Activated naive CD8-positive, alpha-beta T cell (primary cell): ENCODE results near the gene NFU1.

Experiments used
- H3K27ac Mint-ChIP-seq: one replicate; pipeline ENCODE4 v1.8.0; 2021; ENCODE audit warnings: mixed read lengths
- H3K27me3 Mint-ChIP-seq: one replicate; pipeline ENCODE4 v1.8.0; 2021; ENCODE audit warnings: mixed read lengths
- H3K36me3 Mint-ChIP-seq: one replicate; pipeline ENCODE4 v1.8.0; 2021; ENCODE audit warnings: mixed read lengths
- H3K4me1 Mint-ChIP-seq: one replicate; pipeline ENCODE4 v1.8.0; 2021; ENCODE audit warnings: low read depth, mixed read lengths
- H3K4me3 Mint-ChIP-seq: one replicate; pipeline ENCODE4 v1.8.0; 2021; ENCODE audit warnings: mild to moderate bottlenecking, mixed read lengths
- H3K9me3 Mint-ChIP-seq: one replicate; pipeline ENCODE4 v1.8.0; 2021; ENCODE audit warnings: low read depth, mixed read lengths

The NFU1 gene

GRCh38 chr2:69436938-69437750 lies at the start of gene NFU1:
NFU1 (minus strand) TSS chr2:69437435; CDS start chr2:69437422, 13 bp downstream.
- Mint-ChIP-seq H3K9me3 (no peaks in the 10 kb centered on the region), H3K27ac (peak within 1 kb of the TSS; percentile 97), H3K27me3 (no peaks in the 10 kb centered on the region), H3K4me3 (peak within 1 kb of the TSS; percentile 95), H3K4me1 (peaks cover 36% of the 10 kb centered on the region), H3K36me3 (peaks cover 5% of the 10 kb centered on the region)

- Mint-ChIP-seq H3K27ac (no peak overlapping the region), H3K36me3 (peaks cover 19% of the 10 kb centered on the region), H3K9me3 (no peaks in the 10 kb centered on the region), H3K4me3 (no peak overlapping the region), H3K4me1 (peaks cover 16% of the 10 kb centered on the region), H3K27me3 (no peaks in the 10 kb centered on the region)
These were observed 46.5 kb upstream of the NFU1 start for GRCh38 chr2:69483696-69484095.

- H3K4me1 Mint-ChIP-seq: peaks cover 22% of the 10 kb centered on the region
- no peaks in the 10 kb centered on the region for H3K9me3 Mint-ChIP-seq
- H3K36me3 Mint-ChIP-seq: peaks cover 15% of the 10 kb centered on the region
- H3K27me3 Mint-ChIP-seq: no peaks in the 10 kb centered on the region
- no peak overlapping the region for H3K4me3 Mint-ChIP-seq
- peak overlapping the region; percentile 55 for H3K27ac Mint-ChIP-seq
These were observed 45.8 kb upstream of the NFU1 start for GRCh38 chr2:69483024-69483423.

GRCh38 chr2:69482471-69482870 lies 45.2 kb upstream of the NFU1 start:
- Mint-ChIP-seq H3K9me3 (no peaks in the 10 kb centered on the region), H3K36me3 (peaks cover 17% of the 10 kb centered on the region), H3K27ac (peak overlapping the region; percentile 77), H3K4me1 (peaks cover 28% of the 10 kb centered on the region), H3K4me3 (no peak overlapping the region), H3K27me3 (no peaks in the 10 kb centered on the region)

GRCh38 chr2:69481421-69481820 lies 44.2 kb upstream of the NFU1 start:
- Mint-ChIP-seq H3K9me3 (no peaks in the 10 kb centered on the region), H3K27me3 (no peaks in the 10 kb centered on the region), H3K36me3 (peaks cover 20% of the 10 kb centered on the region), H3K27ac (peak overlapping the region; percentile 16), H3K4me1 (peaks cover 37% of the 10 kb centered on the region), H3K4me3 (no peak overlapping the region)

GRCh38 chr2:69477627-69478026 lies 40.4 kb upstream of the NFU1 start:
- Mint-ChIP-seq H3K9me3 (no peaks in the 10 kb centered on the region), H3K4me1 (peaks cover 37% of the 10 kb centered on the region), H3K36me3 (peaks cover 18% of the 10 kb centered on the region), H3K27me3 (no peaks in the 10 kb centered on the region), H3K27ac (peak overlapping the region; percentile 82), H3K4me3 (no peak overlapping the region)

- Mint-ChIP-seq H3K4me1 (peaks cover 40% of the 10 kb centered on the region), H3K4me3 (no peak overlapping the region), H3K27me3 (no peaks in the 10 kb centered on the region), H3K27ac (peak overlapping the region; percentile 58), H3K36me3 (peaks cover 15% of the 10 kb centered on the region), H3K9me3 (no peaks in the 10 kb centered on the region)
These were observed 37.5 kb upstream of the NFU1 start for GRCh38 chr2:69474688-69475087.

GRCh38 chr2:69471793-69472192 lies 34.6 kb upstream of the NFU1 start:
- Mint-ChIP-seq H3K9me3 (no peaks in the 10 kb centered on the region), H3K4me3 (no peak overlapping the region), H3K4me1 (peaks cover 16% of the 10 kb centered on the region), H3K27me3 (no peaks in the 10 kb centered on the region), H3K36me3 (peaks cover 10% of the 10 kb centered on the region), H3K27ac (peak overlapping the region; percentile 77)

GRCh38 chr2:69470911-69471310 lies 33.7 kb upstream of the NFU1 start:
- peak overlapping the region; percentile 46 for H3K27ac Mint-ChIP-seq
- no peak overlapping the region for H3K4me3 Mint-ChIP-seq
- H3K27me3 Mint-ChIP-seq: no peaks in the 10 kb centered on the region
- peaks cover 11% of the 10 kb centered on the region for H3K36me3 Mint-ChIP-seq
- H3K9me3 Mint-ChIP-seq: no peaks in the 10 kb centered on the region
- H3K4me1 Mint-ChIP-seq: peaks cover 8% of the 10 kb centered on the region

- Mint-ChIP-seq H3K9me3 (no peaks in the 10 kb centered on the region), H3K27ac (peak overlapping the region; percentile 46), H3K27me3 (no peaks in the 10 kb centered on the region), H3K4me1 (peaks cover 6% of the 10 kb centered on the region), H3K36me3 (peaks cover 10% of the 10 kb centered on the region), H3K4me3 (no peak overlapping the region)
These were observed 32.5 kb upstream of the NFU1 start for GRCh38 chr2:69469784-69470183.

GRCh38 chr2:69469375-69469774 lies 32.1 kb upstream of the NFU1 start:
- no peaks in the 10 kb centered on the region for H3K9me3 Mint-ChIP-seq
- H3K4me3 Mint-ChIP-seq: no peak overlapping the region
- peak overlapping the region; percentile 37 for H3K27ac Mint-ChIP-seq
- H3K27me3 Mint-ChIP-seq: no peaks in the 10 kb centered on the region
- peaks cover 6% of the 10 kb centered on the region for H3K4me1 Mint-ChIP-seq
- peaks cover 10% of the 10 kb centered on the region for H3K36me3 Mint-ChIP-seq

GRCh38 chr2:69466728-69467127 lies 29.5 kb upstream of the NFU1 start:
- no peaks in the 10 kb centered on the region for H3K9me3 Mint-ChIP-seq
- no peak overlapping the region for H3K4me3 Mint-ChIP-seq
- peak overlapping the region; percentile 1 for H3K27ac Mint-ChIP-seq
- peaks cover 15% of the 10 kb centered on the region for H3K36me3 Mint-ChIP-seq
- peaks cover 7% of the 10 kb centered on the region for H3K4me1 Mint-ChIP-seq
- no peaks in the 10 kb centered on the region for H3K27me3 Mint-ChIP-seq

- H3K4me3 Mint-ChIP-seq: no peak overlapping the region
These were observed 28.6 kb upstream of the NFU1 start for GRCh38 chr2:69465513-69466456.

GRCh38 chr2:69464575-69464974 lies 27.3 kb upstream of the NFU1 start:
- H3K9me3 Mint-ChIP-seq: no peaks in the 10 kb centered on the region
- H3K27ac Mint-ChIP-seq: no peak overlapping the region
- H3K27me3 Mint-ChIP-seq: no peaks in the 10 kb centered on the region
- H3K36me3 Mint-ChIP-seq: peaks cover 15% of the 10 kb centered on the region
- no peak overlapping the region for H3K4me3 Mint-ChIP-seq
- peaks cover 6% of the 10 kb centered on the region for H3K4me1 Mint-ChIP-seq

More at GRCh38 chr2:69465513-69466456, 28.6 kb upstream of the NFU1 start:
- Mint-ChIP-seq H3K4me1 (peaks cover 7% of the 10 kb centered on the region), H3K9me3 (no peaks in the 10 kb centered on the region), H3K27me3 (no peaks in the 10 kb centered on the region), H3K27ac (peak overlapping the region; percentile 41), H3K36me3 (peaks cover 15% of the 10 kb centered on the region)

- H3K36me3 Mint-ChIP-seq: peaks cover 15% of the 10 kb centered on the region
- H3K27me3 Mint-ChIP-seq: no peaks in the 10 kb centered on the region
- H3K27ac Mint-ChIP-seq: no peak overlapping the region
- H3K9me3 Mint-ChIP-seq: no peaks in the 10 kb centered on the region
- no peak overlapping the region for H3K4me3 Mint-ChIP-seq
- H3K4me1 Mint-ChIP-seq: peaks cover 6% of the 10 kb centered on the region
These were observed 25.5 kb upstream of the NFU1 start for GRCh38 chr2:69462780-69463179.
